Uterus (tissue), 4 donors: ENCODE measurements around the gene HLA-DMA. TPM values are rescaled to one million over a fixed set of nuclear protein-coding genes. Genes with fewer than 3 reads are reported as not detected.

Experiments
- DNase-seq, 2 donors: peaks; one replicate each; pipeline ENCODE4 v3.0.0-alpha.2; 2019 to 2020
- H3K27ac ChIP-seq, 2 donors: fragments of 200-600 bp; sonication (generic); 1 replicate in 1 of 2; 2 replicates in 1 of 2; pipeline ENCODE4 v1.5.1; 2016 to 2018
- H3K27me3 ChIP-seq, 2 donors: fragments of 200-600 bp; sonication (generic); one replicate each; pipeline ENCODE4 v1.5.1; 2018 to 2019; ENCODE audit warnings: control low read depth in 1 of 2
- H3K36me3 ChIP-seq, 2 donors: fragments of 200-600 bp; sonication (generic); one replicate each; pipeline ENCODE4 v1.5.1; 2019; ENCODE audit warnings: control low read depth in 1 of 2
- H3K4me1 ChIP-seq, 2 donors: fragments of 200-600 bp; sonication (generic); one replicate each; pipeline ENCODE4 v1.5.1; 2018 to 2019; ENCODE audit warnings: control low read depth in 1 of 2
- H3K4me3 ChIP-seq, 2 donors: fragments of 200-600 bp; sonication (generic); 1 replicate in 1 of 2; 2 replicates in 1 of 2; pipeline ENCODE4 v1.5.1; 2018 to 2019; ENCODE audit warnings: mild to moderate bottlenecking in 1 of 2
- H3K9me3 ChIP-seq, 2 donors: fragments of 200-600 bp; sonication (generic); one replicate each; pipeline ENCODE4 v1.5.1; 2019; ENCODE audit warnings: control low read depth in 1 of 2
- POLR2A ChIP-seq, 2 donors: fragments of 450-650 bp; IDR thresholded peaks; one replicate each; pipeline ENCODE4 v1.6.1; 2016; ENCODE audit warnings: antibody characterized with exemption in 2 of 2, mild to moderate bottlenecking in 1 of 2, moderate library complexity in 1 of 2
- intact Hi-C: fragments of 100-400 bp; cut with DNase I; formaldehyde crosslinking; loops from one replicate; pipeline ENCODE4 v1.15.1; 2023; ENCODE audit warnings: low total_unique reads
- total RNA-seq, 4 donors: library from RNA; depleted of rRNA in 3 of 4; stranded (reverse); fragments of >200 nt in 3 of 4; gene quantifications; one replicate each; pipeline versions ENCODE4 v1.1.0 to v1.2.4, GENCODE V29; 2014 to 2023
- TF ChIP-seq, protein P1 (sequence below), 4 experiments: fragments of 200-600 bp in 2 of 4; fragments of 450-650 bp in 2 of 4; sonication (generic) in 2 of 4; IDR thresholded peaks; one replicate each; pipeline ENCODE4 v1.5.1; 2016 to 2019; ENCODE audit warnings: antibody characterized with exemption in 4 of 4, mild to moderate bottlenecking in 2 of 4, moderate library complexity in 1 of 4
- donor health status: DM: yes; HTN: yes; CAD: no.

Gene HLA-DMA
- total RNA-seq, 4 donors from 2014 or later, result 6.6 to 134 (median 51.7) TPM

DNA sequence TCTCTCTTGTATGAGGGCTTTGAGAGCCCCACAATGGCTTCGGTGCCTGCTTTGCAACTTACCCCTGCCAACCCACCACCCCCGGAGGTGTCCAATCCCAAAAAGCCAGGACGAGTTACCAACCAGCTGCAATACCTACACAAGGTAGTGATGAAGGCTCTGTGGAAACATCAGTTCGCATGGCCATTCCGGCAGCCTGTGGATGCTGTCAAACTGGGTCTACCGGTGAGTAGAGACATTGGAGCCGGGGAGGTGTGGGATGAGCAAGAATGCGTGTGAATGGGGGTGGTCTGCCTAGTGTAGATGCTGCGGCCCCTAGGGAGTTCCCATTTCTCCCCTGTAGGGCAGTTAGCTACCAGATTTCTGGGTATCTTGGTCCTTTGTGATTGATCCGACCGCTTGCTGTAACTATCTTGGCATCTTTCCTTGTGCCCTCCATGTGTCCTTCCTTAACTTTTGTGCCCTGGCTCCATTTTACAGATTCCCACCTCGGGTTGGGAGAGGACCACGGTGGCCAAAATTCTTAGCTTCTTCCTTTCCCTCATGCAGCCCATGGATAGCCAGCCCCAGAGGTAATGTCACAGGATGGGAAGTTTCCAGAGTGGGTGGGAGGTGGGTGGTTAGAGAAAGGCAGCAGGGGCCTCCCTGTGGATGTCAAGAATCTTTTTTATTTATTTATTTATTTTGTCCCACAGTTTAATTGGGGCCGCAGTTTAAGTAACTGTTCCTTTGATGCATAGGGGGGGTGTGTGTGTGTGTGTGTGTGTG is 21.8 kb upstream of the HLA-DMA start:
- H3K4me1 ChIP-seq, result peaks cover 0 to 3% of the 10 kb centered on the region in 2 donors
- no peaks in the 10 kb centered on the region for H3K9me3 ChIP-seq
- peak overlapping the region; percentile 61 to 87 for H3K4me3 ChIP-seq
- intact Hi-C loops, result no loop called here
- H3K27me3 ChIP-seq, result no peaks in the 10 kb centered on the region
- H3K27ac ChIP-seq, result peak overlapping the region in 1 of 2 donors; percentile 100
- TF ChIP-seq POLR2A (IDR thresholded peaks at IDR 0.05), result no peak
- TF ChIP-seq, protein P1, sequence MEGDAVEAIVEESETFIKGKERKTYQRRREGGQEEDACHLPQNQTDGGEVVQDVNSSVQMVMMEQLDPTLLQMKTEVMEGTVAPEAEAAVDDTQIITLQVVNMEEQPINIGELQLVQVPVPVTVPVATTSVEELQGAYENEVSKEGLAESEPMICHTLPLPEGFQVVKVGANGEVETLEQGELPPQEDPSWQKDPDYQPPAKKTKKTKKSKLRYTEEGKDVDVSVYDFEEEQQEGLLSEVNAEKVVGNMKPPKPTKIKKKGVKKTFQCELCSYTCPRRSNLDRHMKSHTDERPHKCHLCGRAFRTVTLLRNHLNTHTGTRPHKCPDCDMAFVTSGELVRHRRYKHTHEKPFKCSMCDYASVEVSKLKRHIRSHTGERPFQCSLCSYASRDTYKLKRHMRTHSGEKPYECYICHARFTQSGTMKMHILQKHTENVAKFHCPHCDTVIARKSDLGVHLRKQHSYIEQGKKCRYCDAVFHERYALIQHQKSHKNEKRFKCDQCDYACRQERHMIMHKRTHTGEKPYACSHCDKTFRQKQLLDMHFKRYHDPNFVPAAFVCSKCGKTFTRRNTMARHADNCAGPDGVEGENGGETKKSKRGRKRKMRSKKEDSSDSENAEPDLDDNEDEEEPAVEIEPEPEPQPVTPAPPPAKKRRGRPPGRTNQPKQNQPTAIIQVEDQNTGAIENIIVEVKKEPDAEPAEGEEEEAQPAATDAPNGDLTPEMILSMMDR (IDR thresholded peaks at IDR 0.05), result no peak
- no peak for DNase-seq
- H3K36me3 ChIP-seq, result no peaks in the 10 kb centered on the region

DNA sequence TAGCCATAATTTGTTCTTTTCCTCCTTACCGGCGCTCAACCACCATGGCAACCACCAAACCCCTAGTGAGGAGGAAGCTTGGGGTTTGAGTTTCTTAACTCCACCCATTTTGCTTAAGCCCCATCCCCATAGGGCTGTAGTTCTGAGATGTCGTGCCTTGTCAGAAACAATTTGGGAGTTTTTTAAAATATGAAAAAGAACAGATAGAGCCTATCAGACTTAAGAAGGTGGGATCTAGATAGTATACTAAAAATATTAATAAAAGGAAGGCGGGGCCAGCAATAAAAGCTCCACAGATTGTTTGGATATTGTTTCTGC is 21.1 kb upstream of the HLA-DMA start:
- H3K9me3 ChIP-seq, result no peaks in the 10 kb centered on the region
- peaks cover 0 to 3% of the 10 kb centered on the region in 2 donors for H3K4me1 ChIP-seq
- TF ChIP-seq, protein P1 (IDR thresholded peaks at IDR 0.05), result no peak
- TF ChIP-seq POLR2A (IDR thresholded peaks at IDR 0.05), result no peak
- peak overlapping the region; percentile 70 to 100 for H3K27ac ChIP-seq
- DNase-seq, result no peak
- no peaks in the 10 kb centered on the region for H3K36me3 ChIP-seq
- H3K4me3 ChIP-seq, result peak overlapping the region; percentile 61 to 87
- intact Hi-C loops, result no loop called here
- H3K27me3 ChIP-seq, result no peaks in the 10 kb centered on the region

DNA sequence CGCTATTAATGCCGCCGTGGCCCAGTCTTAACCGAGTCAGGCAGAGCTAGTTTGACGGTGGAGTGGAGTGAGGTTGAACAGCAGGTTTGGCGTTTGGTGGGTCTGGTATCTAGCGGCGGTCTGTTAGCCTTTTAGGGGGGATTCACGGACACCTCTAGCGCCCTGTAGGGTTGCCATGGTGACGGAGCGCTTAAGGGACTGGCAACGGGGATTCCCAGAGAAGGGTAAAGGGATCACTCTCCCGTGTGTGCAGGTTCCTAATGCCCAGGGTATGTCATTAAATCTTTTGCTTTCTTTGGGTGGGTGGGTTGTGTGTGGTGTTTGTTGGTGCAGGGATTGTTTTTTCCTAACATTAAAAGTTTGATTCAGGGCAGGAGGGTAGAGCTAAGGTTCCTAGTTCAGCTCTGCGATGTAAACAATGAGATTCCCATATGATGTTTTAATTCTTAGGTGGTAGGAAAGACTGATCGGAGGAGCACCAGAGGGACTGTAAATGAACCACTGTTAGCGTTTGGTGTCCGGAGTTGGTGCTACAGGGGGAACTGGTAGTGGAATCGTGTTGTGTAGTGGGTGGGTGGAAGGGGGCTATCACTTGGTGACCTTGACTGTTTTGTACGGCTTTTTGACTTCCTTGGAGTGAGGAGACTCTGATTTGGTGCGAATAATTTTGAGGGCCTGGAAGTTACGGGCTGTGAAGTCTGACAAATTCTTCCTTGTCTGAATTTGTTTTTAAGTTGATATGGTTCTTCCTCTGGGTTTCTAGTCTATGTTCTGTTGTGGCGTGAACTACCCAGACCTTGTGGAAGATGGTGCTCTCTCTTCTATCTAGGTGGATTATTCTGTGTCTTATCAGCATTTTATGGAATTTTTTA is 20.5 kb upstream of the HLA-DMA start:
- Histone ChIP-seq H3K9me3 (no peaks in the 10 kb centered on the region), H3K27ac (peak overlapping the region; percentile 70 to 100), H3K36me3 (no peaks in the 10 kb centered on the region), H3K4me3 (peak overlapping the region; percentile 61 to 87), H3K4me1 (peaks cover 0 to 3% of the 10 kb centered on the region in 2 donors), H3K27me3 (no peaks in the 10 kb centered on the region)
- peak in 1 of 2 donors; percentile 50 for DNase-seq
- TF ChIP-seq, protein P1 (IDR thresholded peaks at IDR 0.05), result no peak
- no peak for TF ChIP-seq POLR2A (IDR thresholded peaks at IDR 0.05)
- intact Hi-C loops, result no loop called here

DNA sequence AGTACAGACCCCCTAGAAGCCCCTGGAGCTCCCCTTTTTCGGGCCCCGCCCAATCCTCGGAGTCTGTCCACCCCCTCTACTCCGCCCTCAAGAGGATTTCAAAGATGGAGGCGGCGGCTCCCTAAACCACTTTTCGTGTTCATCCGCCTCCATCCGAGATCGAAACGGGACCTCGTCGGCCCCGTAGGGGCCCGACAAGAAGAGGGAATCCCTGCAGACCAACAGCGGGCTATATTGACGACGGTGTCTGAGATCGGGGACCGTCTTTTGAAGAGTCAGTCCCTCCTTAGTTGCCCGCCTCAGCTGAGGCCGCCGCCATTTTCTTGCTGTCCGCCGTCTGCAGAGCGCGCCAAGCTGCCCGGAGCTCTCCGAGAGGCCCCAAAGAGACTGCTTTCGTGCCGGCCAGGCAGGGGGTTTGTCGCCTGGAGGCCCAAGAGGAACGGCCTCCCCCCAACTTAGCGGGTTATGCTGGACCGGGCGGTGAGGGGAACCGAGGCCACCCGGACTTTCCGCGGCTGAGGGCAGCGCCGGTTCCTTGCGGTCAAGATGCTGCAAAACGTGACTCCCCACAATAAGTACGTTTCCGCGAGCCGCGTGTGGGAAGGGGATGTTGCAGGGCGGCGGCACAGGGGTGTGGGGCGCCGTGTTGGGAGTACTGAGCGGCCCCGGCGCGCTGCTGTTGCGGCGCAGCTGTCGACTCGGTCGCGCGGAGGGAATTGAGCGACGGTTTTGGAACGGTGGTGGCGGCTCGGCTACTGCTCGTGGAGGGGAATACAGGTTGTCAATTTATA is 19.7 kb upstream of the HLA-DMA start:
- Histone ChIP-seq H3K27me3 (no peaks in the 10 kb centered on the region), H3K36me3 (no peaks in the 10 kb centered on the region), H3K4me3 (peak overlapping the region; percentile 61 to 87), H3K27ac (peak overlapping the region; percentile 70 to 100), H3K9me3 (no peaks in the 10 kb centered on the region), H3K4me1 (peaks cover 0 to 3% of the 10 kb centered on the region in 2 donors)
- intact Hi-C loops, result no loop called here
- DNase-seq, result peak in 1 of 2 donors; percentile 41
- TF ChIP-seq POLR2A (IDR thresholded peaks at IDR 0.05), result no peak
- TF ChIP-seq, protein P1 (IDR thresholded peaks at IDR 0.05), result no peak
